Trophoblast cell (in vitro differentiated cells and primary cell): ENCODE results near the gene RBPMS2.
A peak's percentile ranks its signal among the peaks of the same experiment; 100 is the strongest.

Experiments
- DNase-seq, 2 donors: peaks; one replicate each; pipeline ENCODE4 v3.0.0-alpha.2; 2016
- H2AFZ ChIP-seq: 2 replicates; pipeline ENCODE4 v1.6.1; 2013; ENCODE audit warnings: low read length, moderate library complexity, mild to moderate bottlenecking; ENCODE audit not compliant: insufficient read depth, poor library complexity
- H2AK5ac ChIP-seq: 2 replicates; pipeline ENCODE4 v1.6.1; 2013; ENCODE audit warnings: mild to moderate bottlenecking, low read length
- H2BK120ac ChIP-seq: 2 replicates; pipeline ENCODE4 v1.6.1; 2013; ENCODE audit warnings: low read length, mild to moderate bottlenecking, moderate library complexity; ENCODE audit not compliant: insufficient read depth, poor library complexity
- H2BK12ac ChIP-seq: 2 replicates; pipeline ENCODE4 v1.6.1; 2013; ENCODE audit warnings: mild to moderate bottlenecking, low read length, moderate library complexity
- H2BK5ac ChIP-seq: 2 replicates; pipeline ENCODE4 v1.6.1; 2013; ENCODE audit warnings: low read length, low read depth, moderate library complexity, mild to moderate bottlenecking; ENCODE audit not compliant: poor library complexity
- H3K14ac ChIP-seq: 2 replicates; pipeline ENCODE4 v1.6.1; 2013; ENCODE audit warnings: mild to moderate bottlenecking, low read length
- H3K18ac ChIP-seq: 2 replicates; pipeline ENCODE4 v1.6.1; 2013; ENCODE audit warnings: mild to moderate bottlenecking, low read length
- H3K23ac ChIP-seq: 2 replicates; pipeline ENCODE4 v1.6.1; 2013; ENCODE audit warnings: low read length
- H3K27ac ChIP-seq: 2 replicates; pipeline ENCODE4 v1.5.1; 2013; ENCODE audit warnings: low read depth, mild to moderate bottlenecking, inconsistent platforms, low read length, moderate library complexity
- H3K27me3 ChIP-seq: 2 replicates; pipeline ENCODE4 v1.6.1; 2013; ENCODE audit warnings: inconsistent platforms, mild to moderate bottlenecking, low read length, moderate library complexity; ENCODE audit not compliant: insufficient read depth
- H3K36me3 ChIP-seq, 2 experiments: 1 replicate in 1 of 2; 2 replicates in 1 of 2; pipeline ENCODE4 v1.6.1; 2013; ENCODE audit warnings: low read length in 2 of 2, mild to moderate bottlenecking in 2 of 2, moderate library complexity in 1 of 2; ENCODE audit not compliant: insufficient read depth in 2 of 2, control insufficient read depth in 1 of 2
- H3K4ac ChIP-seq: 2 replicates; pipeline ENCODE4 v1.6.1; 2013; ENCODE audit warnings: low read depth, mild to moderate bottlenecking, low read length, moderate library complexity
- H3K4me1 ChIP-seq, 2 experiments: 1 replicate in 1 of 2; 2 replicates in 1 of 2; pipeline ENCODE4 v1.6.1; 2013; ENCODE audit warnings: low read length in 2 of 2, mild to moderate bottlenecking in 2 of 2, moderate library complexity in 1 of 2; ENCODE audit not compliant: insufficient read depth in 2 of 2, control insufficient read depth in 1 of 2
- H3K4me2 ChIP-seq: 2 replicates; pipeline ENCODE4 v1.6.1; 2013; ENCODE audit warnings: inconsistent platforms, mild to moderate bottlenecking, low read length, moderate library complexity
- H3K4me3 ChIP-seq: 2 replicates; pipeline ENCODE4 v1.5.1; 2013; ENCODE audit warnings: mild to moderate bottlenecking, low read depth, low read length, inconsistent platforms
- H3K79me1 ChIP-seq: one replicate; pipeline ENCODE4 v1.6.1; 2013; ENCODE audit warnings: low read length
- H3K79me2 ChIP-seq: 2 replicates; pipeline ENCODE4 v1.6.1; 2013; ENCODE audit warnings: low read length, mild to moderate bottlenecking; ENCODE audit not compliant: control insufficient read depth, insufficient read depth, poor library complexity
- H3K9ac ChIP-seq: 2 replicates; pipeline ENCODE4 v1.6.1; 2013; ENCODE audit warnings: mild to moderate bottlenecking, low read length
- H3K9me3 ChIP-seq: 2 replicates; pipeline ENCODE4 v1.6.1; 2013; ENCODE audit warnings: low read depth, mild to moderate bottlenecking, control low read depth, inconsistent platforms, low read length; ENCODE audit not compliant: insufficient read depth
- H4K12ac ChIP-seq: 2 replicates; pipeline ENCODE4 v1.6.1; 2013; ENCODE audit warnings: low read depth, mild to moderate bottlenecking, low read length, moderate library complexity
- H4K8ac ChIP-seq: 2 replicates; pipeline ENCODE4 v1.6.1; 2013; ENCODE audit warnings: low read depth, mild to moderate bottlenecking, low read length, moderate library complexity
- H4K91ac ChIP-seq: one replicate; pipeline ENCODE4 v1.6.1; 2013; ENCODE audit warnings: low read depth, mild to moderate bottlenecking, low read length, moderate library complexity
- WGBS: extraction: QIAGEN DNeasy Blood & Tissue Kit; methylation state at CpG from one replicate; pipeline ENCODE4 v1.1.7; 2013; ENCODE audit warnings: missing lambda C conversion rate; ENCODE audit not compliant: insufficient read length, insufficient coverage; ENCODE audit errors: extremely low coverage; 5-methylcytosine and 5-hydroxymethylcytosine counted together

Gene RBPMS2

DNA sequence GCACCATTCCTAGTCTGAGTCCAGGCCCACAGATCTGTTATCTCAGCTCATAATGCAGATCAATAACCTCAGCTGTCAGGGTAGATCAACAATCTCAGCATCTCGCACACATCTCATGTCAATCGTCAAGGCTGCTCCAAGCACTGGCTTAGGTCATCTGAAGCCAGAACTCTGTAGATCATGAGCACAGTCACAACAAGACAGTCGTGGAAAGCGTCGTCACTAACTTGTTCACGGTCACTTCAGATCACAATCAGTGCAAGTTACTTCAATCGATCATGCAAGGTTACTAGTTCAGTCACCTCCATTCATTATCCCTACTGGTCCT is 71.8 kb downstream of the RBPMS2 start:
- Histone ChIP-seq H4K12ac (peak overlapping the region; percentile 57), H2AK5ac (peak overlapping the region; percentile 25), H3K4me2 (peak overlapping the region; percentile 60), H3K4ac (no peak overlapping the region), H3K27ac (peak overlapping the region; percentile 3), H2BK120ac (no peak overlapping the region), H3K27me3 (no peaks in the 10 kb centered on the region), H3K14ac (peak overlapping the region; percentile 16), H2BK5ac (no peak overlapping the region), H3K4me3 (peak overlapping the region; percentile 63), H3K9ac (no peak overlapping the region), H4K91ac (peak overlapping the region; percentile 41), H3K18ac (no peak overlapping the region), H2AFZ (peak overlapping the region; percentile 27), H3K9me3 (no peaks in the 10 kb centered on the region), H3K79me1 (peaks cover 16% of the 10 kb centered on the region), H3K23ac (no peak overlapping the region), H3K79me2 (peaks cover 16% of the 10 kb centered on the region), H3K36me3 (no peaks in the 10 kb centered on the region), H3K4me1 (peaks cover 22 to 27% of the 10 kb centered on the region in 2 experiments), H2BK12ac (no peak overlapping the region), H4K8ac (peak overlapping the region; percentile 81)
- WGBS, result no CpG with 5 or more reads among the region's 7 CpGs
- DNase-seq, result peak in 1 of 2 donors; percentile 25

DNA sequence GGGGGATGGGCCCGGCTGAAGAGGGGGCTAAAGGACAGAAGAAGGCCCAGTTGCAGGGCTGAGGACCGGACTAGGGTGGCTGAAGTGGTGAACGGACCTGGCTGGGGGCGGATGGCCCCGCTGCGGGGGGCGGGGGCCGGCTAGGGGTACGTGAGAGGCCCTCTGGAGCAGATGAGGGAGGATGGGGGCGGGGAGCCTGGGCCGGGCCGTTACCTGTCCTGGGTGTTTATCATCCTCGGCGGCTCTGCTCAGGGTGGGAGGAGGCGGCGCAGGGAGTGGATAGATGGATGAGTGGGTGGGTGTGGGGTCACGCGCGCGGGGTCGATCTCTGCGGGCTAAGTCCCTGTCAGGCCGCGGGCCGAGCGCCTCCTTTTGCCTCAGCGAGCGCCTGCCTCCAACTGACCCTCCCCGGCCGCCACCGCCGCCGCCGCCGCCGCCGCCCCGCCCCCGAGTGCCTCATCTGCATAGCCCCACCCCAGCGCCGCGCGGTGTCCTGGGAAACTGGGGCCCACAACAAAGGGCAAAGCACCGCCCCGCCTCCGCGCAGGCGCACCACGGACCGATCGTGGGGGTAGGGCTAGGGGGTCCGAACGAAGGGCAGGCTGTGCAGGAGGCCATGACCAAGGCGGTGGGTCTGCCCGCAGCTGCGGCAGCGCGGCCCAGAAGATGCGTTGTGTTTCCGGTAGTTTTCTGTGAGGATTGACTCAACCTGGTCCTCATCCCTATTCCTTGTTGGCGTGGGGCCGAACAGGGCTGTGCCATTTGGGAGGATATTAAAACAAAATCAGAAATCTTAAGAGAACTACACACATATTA is 72.4 kb downstream of the RBPMS2 start:
- Histone ChIP-seq H4K91ac (peak overlapping the region; percentile 94), H4K8ac (peak overlapping the region; percentile 81), H3K27ac (peak overlapping the region; percentile 61), H3K4me1 (peaks cover 22 to 27% of the 10 kb centered on the region in 2 experiments), H2BK5ac (peak overlapping the region; percentile 82), H2BK120ac (peak overlapping the region; percentile 56), H4K12ac (peak overlapping the region; percentile 90), H3K27me3 (no peaks in the 10 kb centered on the region), H2AFZ (peak overlapping the region; percentile 63), H3K79me1 (peaks cover 16% of the 10 kb centered on the region), H3K4me2 (peak overlapping the region; percentile 86), H3K9ac (peak overlapping the region; percentile 91), H3K79me2 (peaks cover 16% of the 10 kb centered on the region), H3K36me3 (no peaks in the 10 kb centered on the region), H2AK5ac (peak overlapping the region; percentile 69), H3K23ac (no peak overlapping the region), H2BK12ac (peak overlapping the region; percentile 50), H3K4ac (peak overlapping the region; percentile 99), H3K9me3 (no peaks in the 10 kb centered on the region), H3K14ac (peak overlapping the region; percentile 91), H3K4me3 (peak overlapping the region; percentile 94), H3K18ac (peak overlapping the region; percentile 94)
- WGBS, result no CpG with 5 or more reads among the region's 62 CpGs
- DNase-seq, result peak; percentile 84 to 91

DNA sequence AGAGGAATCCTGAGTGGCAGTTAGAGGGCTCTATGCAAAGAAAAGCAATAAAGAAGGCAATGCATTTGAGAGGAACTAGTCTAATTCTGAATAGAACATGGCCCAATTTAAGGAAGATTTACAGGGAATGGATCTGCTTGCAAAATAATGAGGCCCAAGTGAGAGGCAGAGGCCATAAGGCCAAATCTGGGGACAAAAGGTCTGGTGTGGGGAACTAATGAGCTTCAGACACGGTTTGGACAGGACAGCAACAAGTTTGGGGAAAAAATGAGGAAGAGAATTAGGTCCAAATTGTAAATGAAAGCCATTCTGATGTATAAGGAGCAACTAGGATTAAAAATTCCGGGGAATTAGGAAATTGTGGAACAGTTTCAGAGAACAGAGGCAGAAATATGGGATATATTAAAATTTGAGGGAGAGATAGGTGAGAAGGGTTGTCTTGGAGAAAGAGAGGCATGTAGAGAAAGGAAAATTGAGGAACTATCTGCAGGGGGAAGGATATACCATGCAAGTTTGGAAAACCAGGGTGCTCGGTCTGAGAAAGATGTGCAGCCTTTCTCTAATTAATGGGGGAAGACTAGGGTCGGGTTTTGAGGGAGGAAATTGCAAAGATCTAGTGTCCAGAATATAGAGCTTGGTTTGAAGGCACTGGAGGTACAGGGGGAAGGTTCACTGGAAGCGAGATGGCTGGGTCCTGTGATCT is 73.8 kb downstream of the RBPMS2 start:
- Histone ChIP-seq H3K4me3 (no peak overlapping the region), H2BK12ac (no peak overlapping the region), H3K4me1 (peaks cover 22 to 30% of the 10 kb centered on the region in 2 experiments), H2BK120ac (no peak overlapping the region), H3K27ac (peak overlapping the region; percentile 48), H3K23ac (no peak overlapping the region), H4K91ac (no peak overlapping the region), H2AK5ac (no peak overlapping the region), H4K8ac (no peak overlapping the region), H3K27me3 (no peaks in the 10 kb centered on the region), H3K14ac (no peak overlapping the region), H2AFZ (no peak overlapping the region), H3K4me2 (peak overlapping the region; percentile 86), H3K36me3 (no peaks in the 10 kb centered on the region), H3K18ac (no peak overlapping the region), H3K79me1 (peaks cover 16% of the 10 kb centered on the region), H4K12ac (no peak overlapping the region), H3K9me3 (no peaks in the 10 kb centered on the region), H3K4ac (peak overlapping the region; percentile 17), H2BK5ac (no peak overlapping the region), H3K9ac (no peak overlapping the region), H3K79me2 (peaks cover 16% of the 10 kb centered on the region)
- DNase-seq, result no peak
- no CpG with 5 or more reads among the region's 5 CpGs for WGBS

DNA sequence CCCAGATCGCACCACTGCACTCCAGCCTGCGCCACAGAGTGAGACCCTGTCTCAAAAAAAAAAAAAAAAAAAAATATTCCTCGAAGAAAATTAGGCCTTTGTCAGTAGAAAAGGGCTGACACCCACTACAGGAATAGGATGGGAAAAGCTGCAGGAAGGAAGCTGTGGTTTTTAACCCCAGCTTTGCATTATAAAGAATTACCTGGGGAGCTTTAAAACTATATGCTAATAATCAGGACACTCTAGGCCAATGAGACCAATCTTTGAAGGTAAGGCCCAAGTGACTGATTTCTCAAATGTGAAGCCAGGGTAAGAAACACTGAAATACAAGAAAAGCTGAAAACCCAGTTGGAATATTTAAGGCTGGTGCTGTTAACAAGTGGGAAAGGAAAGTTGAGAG is 74.3 kb downstream of the RBPMS2 start:
- H3K4me2 ChIP-seq, result peak overlapping the region; percentile 60

More for the DNA sequence above, 74.3 kb downstream of the RBPMS2 start:
- Histone ChIP-seq H2BK120ac (no peak overlapping the region), H2AFZ (no peak overlapping the region), H3K18ac (no peak overlapping the region), H4K8ac (no peak overlapping the region), H3K23ac (no peak overlapping the region), H2BK12ac (no peak overlapping the region), H3K4ac (no peak overlapping the region), H3K14ac (no peak overlapping the region), H3K9me3 (no peaks in the 10 kb centered on the region), H4K91ac (no peak overlapping the region), H4K12ac (no peak overlapping the region), H2BK5ac (no peak overlapping the region), H3K36me3 (no peaks in the 10 kb centered on the region), H3K27ac (no peak overlapping the region), H3K79me1 (peaks cover 16% of the 10 kb centered on the region), H3K9ac (no peak overlapping the region), H3K4me3 (no peak overlapping the region), H2AK5ac (no peak overlapping the region), H3K27me3 (no peaks in the 10 kb centered on the region), H3K4me1 (peaks cover 22 to 30% of the 10 kb centered on the region in 2 experiments), H3K79me2 (peaks cover 16% of the 10 kb centered on the region)
- no CpG with 5 or more reads among the region's 3 CpGs for WGBS
- DNase-seq, result no peak
